Measurements from ENCODE around the gene PUS1.
"Not testable (repeated sequence)": the region's sequence is repeated elsewhere in the genome, so short reads cannot be mapped to it uniquely, and the experiment has no call there.

Gene PUS1

DNA sequence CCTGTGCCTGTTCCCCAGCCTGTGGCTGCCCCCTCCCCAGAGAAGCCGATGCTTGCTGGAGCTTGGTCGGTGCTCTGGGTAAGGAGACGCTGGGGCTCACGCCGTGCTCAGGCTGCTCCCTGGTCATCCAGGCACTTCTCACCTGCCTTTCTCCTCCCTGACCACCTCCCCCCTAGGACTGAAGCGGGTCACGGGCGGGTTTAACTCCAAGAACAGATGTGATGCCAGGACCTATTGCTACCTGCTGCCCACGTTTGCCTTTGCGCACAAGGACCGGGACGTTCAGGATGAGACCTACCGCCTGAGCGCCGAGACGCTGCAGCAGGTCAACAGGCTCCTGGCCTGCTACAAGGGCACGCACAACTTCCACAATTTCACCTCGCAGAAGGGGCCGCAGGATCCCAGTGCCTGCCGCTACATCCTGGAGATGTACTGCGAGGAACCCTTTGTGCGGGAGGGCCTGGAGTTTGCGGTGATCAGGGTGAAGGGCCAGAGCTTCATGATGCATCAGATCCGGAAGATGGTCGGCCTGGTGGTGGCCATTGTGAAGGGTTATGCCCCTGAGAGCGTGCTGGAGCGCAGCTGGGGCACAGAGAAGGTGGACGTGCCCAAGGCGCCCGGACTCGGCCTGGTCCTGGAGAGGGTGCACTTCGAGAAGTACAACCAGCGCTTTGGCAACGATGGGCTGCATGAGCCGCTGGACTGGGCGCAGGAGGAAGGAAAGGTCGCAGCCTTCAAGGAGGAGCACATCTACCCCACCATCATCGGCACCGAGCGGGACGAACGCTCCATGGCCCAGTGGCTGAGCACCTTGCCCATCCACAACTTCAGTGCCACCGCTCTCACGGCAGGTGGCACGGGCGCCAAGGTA, 12.3 kb downstream of the PUS1 start:
- DNase-seq: no peak

DNA sequence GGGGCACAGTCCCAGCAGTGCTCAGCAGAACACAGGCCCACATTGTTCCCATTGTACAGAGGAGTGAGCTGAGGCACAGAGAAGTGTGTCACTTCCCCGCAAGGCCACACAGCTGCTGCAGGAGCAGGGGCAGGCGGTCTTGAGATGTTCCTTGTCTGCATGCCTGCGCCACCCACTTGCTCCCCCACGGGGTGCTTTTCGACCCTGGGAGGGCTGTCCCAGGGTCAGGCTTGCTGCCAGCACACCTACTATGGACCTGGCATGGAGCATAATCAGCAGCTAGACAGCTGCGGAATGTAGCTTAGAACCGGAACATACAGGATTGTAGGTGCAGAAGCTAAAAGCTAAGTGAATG, 12.9 kb downstream of the PUS1 start:
- DNase-seq: no peak

DNA sequence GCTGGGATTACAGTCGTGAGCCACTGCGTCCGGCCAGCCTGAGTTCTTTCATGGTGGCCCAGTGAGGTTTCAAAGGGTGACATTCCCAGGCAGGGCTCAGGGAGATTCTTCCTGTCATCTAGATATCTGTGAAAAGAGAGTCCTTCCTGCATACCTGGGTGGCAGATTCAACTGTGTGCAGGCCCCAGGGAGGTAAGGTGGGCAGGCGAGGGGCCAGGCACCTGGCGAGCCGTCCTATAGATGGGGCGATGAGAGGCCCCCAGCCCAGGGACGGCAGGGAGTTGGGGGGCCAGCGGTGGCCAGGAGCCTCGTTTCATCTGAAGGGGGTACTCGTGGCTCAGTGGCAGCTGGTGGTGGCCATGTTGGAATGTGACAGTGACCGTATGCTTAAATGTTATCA, 13.6 kb downstream of the PUS1 start:
- DNase-seq: no peak

DNA sequence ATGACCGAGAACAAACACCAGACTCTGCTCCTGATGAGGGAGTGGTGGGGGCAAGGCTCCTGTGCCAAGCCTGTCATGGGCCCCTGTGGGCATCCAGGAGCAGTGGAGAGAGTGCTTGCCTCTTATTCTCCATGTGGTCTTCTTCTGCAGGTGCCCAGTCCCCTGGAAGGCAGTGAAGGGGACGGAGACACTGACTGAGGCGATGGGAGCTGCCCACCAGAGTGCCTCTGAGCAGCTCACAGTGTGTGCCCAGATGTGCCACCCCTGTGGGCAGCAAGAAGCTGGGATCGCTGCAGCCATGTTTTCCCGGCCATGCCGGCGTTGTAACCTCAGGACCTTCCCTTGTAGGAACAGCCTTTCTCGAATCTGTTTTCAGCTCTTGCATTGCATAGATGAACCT, 14.3 kb downstream of the PUS1 start:
- no peak for DNase-seq

DNA sequence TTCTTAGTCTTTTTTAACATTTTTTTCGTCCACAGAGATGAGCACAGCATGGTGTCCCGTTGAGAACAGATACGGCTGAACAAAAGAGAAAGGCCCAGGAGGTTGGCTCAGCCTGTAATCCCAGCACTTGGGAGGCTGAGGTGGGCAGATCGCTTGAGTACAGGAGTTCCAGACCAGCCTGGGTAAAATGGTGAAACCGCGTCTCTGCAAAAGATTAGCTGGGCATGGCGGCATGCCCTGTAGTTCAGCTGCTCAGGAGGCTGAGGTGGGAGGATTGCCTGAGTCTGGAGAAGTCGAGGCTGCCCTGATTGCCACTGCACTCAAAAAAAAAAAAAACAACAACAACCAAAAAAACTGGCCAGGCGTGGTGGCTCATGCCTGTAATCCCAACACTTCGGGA, 14.8 kb downstream of the PUS1 start:
- no peak for DNase-seq

DNA sequence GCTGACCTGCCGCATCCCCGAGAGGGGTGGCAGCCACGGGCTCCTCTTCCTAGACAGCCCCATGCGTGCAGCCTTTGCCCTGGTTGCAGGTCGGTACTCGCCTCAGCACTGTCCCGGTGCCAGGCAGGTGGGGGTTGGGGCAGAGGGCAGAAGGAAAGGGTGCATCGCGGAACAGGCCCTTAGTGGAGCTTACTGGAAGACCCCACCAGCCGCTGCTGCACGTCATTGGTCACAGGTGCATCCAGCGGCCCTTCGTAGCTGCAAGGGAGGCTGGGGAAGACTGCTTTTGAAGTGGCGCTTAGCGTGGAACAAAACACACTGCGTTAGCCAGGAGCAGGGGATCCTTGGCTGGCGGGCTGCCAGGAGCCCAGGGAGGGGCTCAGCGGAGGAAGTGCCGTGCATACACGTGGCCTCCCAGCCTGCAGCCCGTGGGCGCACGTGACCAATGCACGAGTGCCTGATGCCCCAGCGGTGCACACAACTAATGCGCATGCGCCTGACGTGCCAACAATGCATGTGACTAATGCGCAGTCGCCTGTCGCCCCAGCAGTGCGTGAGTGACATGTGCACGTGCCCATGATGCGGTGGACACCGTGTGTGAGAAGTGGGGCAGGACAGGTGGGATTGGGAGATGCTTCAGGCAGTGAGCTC, 15.7 kb downstream of the PUS1 start:
- no peak for DNase-seq

DNA sequence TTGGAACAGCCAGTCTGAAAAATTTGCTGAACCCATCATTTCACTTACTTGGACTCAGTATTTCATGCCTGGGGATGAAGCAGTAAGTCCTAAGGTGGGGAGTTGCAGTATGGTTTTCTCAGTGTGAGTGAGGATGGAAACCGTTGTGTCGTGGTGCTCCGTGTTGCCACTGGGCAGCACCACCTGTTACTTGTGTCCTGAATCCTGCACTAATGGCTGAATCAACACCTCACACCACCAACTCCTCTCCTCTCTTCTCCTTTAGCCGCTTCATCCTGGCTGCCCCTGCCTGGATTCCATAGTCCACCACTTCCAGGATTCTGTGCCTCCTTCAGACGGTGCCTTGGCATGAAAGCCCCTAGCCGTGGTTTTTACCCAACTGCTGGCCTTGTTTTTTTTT, 17.7 kb downstream of the PUS1 start:
- no peak for DNase-seq

DNA sequence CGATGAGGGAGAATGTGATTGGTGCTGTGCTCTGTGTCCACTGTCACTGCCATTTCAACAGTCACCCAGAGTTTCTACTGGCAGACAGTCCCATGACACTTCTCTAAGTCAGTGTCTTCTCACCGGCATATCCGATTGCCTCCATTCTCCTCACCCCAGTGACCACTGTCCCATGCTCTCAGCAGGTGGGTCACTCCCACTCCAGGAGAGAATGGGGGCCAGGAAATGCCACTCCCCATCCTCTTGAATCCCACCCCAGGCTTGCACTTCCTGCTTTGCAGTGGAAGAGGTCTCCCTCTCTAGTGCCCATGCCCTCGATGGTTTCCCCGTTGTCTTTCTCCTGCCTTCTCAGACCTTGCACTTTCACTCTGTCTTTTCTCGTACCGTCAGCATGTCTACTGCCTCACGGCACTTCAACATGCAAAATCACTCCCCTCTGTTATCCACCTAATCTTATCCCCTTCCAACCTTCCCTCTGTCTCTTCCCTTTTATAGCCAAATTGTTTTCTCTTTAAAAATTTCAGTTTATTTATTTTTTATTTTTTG, 18.5 kb downstream of the PUS1 start:
- DNase-seq: peak; percentile 62

DNA sequence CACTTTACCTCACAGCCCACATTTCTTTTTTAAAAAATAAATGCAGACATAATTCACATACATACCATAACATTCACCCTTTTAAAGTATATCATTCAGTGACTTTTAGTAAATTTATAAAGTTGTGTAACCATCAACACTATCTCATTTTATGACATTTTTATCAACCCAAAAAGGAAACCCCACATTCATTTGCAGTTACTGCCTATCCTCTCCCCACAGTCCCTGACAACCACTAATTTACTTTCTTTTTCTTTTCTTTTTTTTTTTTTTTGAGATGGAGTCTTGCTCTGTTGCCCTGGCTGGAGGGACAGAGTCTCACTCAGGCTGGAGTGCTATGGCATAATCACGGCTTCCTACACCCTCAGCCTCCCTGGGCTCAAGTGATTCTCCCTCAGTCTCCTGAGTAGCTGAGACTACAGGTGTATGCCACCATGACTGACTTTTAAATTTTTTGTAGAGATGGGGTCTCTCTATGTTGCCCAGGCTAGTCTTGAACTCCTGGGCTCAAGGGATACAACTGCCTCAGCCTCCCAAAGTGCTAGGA, 19.2 kb downstream of the PUS1 start:
- DNase-seq: peak; percentile 53

DNA sequence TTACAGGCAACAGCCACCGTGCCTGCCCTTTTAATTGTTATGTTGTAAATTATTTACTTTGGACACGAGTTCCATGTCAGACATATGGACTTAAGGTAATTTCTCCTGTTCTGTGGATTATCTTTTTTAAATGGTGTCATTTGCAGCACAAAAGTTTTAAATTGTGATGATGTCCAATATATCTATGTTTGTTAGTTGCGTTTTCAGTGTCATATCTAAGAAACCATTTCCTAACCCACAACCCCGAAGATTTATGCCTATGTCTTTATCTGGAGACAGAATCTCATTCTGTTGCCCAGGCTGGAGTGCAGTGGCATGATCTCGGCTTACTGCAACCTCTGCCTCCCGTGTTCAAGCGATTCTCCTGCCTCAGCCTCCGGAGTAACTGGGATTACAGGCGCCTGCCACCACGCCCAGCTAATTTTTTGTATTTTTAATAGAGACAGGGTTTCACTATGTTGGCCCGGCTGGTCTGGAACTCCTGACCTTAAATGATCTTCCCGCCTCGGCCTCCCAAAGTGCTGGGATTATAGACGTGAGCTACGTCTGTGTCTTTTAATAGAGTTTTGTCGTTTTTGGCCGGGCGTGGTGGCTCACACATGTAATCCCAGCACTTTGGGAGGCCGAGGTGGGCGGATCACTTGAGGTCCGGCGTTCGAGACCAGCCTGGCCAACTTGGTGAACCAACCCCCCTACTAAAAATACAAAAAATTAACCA, 19.8 kb downstream of the PUS1 start:
- DNase-seq: peak; percentile 80

DNA sequence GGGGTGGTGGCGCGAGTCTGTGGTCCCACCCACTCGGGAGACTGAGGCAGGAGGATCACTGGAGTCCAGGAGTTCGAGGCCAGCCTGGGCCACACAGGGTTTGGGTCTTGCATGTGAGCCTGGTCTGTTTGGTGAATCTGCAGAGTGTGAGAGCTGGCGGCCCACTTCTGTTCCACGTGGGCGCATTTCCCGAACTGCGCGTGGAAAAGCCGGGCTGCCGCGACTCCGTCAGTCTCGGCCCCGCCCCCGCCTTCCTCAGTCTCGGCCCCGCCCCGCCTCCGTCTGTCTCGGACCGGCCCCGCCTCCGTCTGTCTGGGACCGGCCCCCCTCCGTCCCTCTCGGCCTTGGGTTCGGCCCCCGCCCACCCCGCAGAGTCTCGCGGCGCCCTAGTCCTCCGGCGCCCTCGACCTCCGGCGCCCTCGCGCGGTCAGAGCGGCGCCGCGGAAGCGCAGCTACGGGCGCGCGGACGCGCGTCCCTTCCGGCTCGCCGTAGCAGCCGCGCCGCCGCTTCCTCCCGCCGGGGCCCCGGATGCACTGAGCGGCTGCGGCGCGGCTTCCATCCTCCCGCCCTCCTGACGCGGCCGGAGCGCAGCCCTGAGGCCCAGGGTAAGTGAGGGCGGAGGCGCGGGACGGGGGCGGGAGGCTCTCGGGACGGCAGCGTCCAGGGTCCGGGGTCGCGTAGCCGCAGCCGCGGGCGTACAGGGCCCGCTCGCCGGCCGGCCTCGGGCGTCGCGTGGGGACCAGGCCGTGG, 20.5 kb downstream of the PUS1 start, which contains the start of gene EP400:
Gene EP400 (plus strand): TSS at position 512 of the 751 bp plus-strand sequence. CDS start 10,678 bp downstream, outside the sequence.
- peak; percentile 97 for DNase-seq

DNA sequence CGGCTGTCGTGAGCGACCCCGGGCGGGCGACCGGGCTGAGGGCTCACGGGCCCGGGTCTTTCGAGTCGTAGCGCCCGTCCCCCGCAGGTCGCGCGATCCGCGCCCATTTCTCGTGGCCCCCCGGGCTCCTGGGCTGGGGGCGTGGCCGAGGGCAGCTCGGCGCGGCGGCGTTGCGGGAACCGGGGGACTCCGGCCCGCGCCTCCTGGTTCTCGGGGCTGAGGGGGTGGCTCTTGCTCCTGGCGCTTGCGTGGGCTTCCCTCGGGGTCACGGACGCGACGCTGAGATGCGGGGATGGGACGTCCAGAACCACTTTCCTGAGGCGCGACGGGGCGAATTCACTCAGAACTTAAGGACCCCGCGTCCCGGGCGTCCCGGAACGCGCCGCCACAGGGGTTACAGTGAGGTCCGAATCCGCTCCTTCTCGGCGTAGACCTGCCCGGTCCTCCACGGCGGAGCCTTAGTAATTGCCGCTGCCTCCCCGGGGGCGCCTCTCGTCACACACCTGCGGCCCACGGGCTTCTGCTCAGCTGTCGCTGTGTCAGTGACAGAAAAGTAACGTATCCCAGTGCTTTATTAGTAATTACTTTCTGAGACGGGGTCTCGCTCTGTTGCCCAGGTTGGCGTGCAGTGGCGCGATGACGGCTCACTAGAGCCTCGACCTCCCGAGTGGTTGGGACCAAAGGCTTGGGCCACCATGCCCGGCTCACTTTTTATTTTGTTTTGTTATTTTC, 21.3 kb downstream of the PUS1 start:
- DNase-seq: peak; percentile 60

DNA sequence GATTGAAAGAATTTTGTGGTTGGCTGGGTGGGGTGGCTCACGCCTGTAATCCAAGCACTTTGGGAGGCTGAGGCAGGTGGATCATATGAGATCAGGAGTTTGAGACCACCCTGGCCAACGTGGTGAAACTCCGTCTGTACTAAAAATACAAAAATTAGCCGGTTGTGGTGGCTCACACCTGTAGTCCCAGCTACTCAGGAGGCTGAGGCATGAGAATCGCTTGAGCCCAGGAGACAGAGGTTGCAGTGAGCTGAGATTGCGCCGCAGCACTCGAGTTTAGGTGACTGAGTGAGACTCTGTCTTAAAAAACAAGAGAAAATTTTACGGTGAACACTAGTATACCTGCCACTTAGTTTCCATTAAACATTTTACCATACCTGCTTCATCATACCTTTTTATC, 24.7 kb downstream of the PUS1 start:
- DNase-seq: not testable (repeated sequence)

DNA sequence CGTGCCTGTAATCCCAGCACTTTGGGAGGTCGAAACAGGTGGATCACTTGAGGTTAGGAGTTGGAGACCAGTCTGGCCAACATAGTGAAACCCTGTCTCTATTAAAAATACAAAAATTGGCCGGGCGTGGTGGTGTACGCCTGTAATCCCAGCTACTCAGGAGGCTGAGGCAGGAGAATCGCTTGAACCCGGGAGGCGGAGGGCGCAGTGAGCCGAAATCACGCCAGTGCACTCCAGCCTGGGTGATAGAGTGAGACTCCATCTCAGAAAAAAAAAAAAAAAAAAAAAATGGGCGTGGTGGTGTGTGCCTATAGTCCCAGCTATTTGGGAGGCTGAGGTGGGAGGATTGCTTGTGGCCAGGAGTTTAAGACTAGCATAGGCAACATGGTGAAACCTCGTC, 25.4 kb downstream of the PUS1 start:
- not testable (repeated sequence) for DNase-seq

DNA sequence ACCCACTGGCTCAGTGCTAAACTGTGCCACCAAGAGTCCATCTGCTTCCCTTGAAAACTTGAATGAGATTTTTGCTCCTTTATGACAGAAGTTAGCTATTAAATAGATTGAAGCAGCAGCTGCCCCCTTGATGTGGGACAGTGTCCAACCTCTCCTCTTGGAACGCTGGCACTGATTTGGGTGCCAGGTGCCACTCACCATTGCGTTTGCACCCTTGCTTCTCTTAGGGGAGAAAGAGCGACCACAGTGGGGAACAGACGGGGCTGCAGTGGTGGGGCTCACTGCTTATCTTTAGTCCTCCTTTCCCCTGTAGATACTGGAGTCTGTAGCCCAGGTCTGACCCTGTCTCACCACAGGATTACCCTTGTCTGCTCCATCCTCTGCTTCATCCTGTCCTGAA, 30.0 kb downstream of the PUS1 start:
- DNase-seq: no peak

DNA sequence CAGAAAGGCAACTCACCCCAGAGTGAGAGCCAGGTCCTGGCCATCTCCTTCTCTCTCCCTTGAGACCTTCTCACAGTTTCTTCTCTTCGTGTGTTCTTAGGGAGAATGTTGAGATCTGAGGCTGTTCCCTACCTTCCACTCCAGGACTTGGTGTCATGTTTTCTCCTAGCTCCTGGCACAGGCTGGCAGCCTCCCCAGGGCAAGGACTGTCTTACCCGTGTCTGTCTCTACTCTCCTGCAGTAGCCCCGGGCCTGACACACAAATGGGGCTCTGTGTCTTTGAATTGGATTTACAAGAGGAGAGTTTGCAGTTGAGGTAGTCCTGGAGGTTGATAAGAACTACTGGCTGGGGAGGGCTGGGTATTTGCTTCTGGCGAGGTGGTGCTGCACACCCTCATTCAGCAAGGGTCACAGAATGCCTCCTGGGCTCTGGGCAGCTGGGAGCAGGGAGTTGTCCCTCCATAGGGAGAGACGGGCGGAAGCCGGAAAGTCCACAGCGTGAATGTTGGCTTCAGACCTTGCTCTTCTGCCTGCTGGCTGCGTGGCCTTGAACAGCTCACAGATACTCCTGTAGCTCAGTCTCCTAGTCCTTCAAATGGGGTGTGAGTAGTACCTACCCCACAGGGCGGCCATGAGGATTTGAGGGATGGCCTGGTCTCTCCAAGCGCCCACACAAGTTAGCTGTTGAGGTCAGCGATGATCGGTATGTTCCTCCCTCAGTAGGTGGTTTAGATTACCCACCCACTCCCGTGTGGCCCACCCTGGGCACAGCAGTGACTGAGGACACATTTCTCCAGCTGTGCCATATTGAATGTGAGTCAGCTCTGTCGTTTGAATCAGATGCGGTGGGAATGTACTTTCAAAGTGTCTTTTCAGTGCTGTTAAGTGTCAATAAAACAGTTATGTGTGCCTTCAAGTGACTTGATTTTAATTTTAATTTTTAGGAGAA, 30.8 kb downstream of the PUS1 start:
- DNase-seq: no peak

DNA sequence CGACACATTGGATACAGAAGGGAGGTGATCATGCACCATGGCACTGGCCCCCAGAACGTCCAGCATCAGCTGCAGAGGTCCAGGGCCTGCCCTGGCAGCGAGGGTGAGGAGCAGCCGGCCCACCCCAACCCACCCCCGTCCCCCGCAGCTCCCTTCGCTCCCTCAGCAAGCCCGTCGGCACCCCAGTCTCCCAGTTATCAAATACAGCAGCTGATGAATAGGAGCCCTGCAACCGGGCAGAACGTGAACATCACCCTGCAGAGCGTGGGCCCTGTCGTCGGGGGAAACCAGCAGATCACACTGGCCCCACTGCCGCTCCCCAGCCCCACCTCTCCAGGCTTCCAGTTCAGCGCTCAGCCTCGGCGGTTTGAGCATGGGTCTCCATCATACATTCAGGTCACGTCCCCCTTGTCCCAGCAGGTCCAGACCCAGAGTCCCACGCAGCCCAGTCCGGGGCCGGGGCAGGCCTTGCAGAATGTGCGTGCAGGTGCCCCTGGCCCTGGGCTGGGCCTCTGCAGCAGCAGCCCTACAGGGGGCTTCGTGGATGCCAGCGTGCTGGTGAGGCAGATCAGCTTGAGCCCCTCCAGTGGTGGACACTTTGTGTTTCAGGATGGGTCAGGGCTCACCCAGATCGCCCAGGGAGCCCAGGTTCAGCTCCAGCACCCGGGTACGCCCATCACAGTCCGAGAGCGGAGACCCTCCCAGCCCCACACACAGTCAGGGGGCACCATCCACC, 31.7 kb downstream of the PUS1 start:
- not testable (repeated sequence) for DNase-seq

DNA sequence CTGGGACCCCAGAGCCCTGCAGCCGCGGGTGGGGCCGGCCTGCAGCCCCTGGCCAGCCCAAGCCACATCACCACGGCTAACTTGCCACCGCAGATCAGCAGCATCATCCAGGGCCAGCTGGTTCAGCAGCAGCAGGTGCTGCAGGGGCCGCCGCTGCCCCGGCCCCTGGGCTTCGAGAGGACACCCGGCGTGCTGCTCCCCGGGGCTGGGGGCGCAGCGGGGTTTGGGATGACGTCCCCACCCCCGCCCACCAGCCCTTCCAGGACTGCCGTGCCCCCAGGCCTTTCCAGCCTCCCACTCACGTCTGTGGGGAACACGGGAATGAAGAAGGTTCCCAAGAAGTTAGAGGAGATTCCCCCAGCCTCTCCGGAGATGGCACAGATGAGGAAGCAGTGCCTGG, 32.3 kb downstream of the PUS1 start:
- DNase-seq: not testable (repeated sequence)

DNA sequence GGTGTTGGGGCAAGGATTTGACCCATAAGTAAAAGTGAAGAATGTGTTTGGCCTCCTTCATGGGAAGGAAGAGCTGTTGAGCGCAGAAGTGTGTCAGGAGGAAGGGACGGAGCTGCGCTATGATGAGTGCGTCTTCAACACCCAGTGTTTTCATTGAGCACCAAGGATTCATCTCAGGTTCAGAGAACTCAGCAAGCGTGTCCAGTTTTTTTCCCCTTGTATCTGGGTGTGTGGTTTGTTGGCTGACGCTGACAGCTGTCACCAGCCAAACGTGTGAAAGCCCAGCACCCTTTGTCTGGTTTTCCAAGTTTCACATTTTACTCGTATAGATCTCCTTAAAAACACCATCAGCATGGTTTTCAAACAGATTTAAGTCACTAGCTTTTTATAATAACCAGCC, 33.0 kb downstream of the PUS1 start:
- DNase-seq: no peak

DNA sequence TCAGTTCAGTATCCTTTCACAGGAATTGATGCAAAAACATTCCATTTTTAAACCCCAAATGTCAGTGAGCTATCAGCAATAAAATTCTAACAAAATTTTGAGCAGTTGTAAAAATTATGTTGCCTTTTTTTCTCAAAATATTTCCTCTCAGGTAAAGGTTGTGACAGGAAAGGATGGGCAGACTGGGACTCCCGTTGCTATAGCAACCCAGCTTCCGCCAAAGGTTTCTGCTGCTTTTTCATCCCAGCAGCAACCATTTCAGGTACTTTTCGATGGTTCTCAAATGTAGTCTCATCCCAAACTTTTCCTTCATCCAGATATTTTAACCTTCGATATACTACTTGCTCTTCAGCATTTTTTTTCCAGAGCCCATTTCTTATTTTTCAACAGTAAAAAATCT, 34.3 kb downstream of the PUS1 start:
- no peak for DNase-seq

Data from OCI-M1 (cell line).